ENCODE results near the gene XXYLT1. TPM values are rescaled to one million over a fixed set of nuclear protein-coding genes. Genes with fewer than 3 reads are reported as not detected.

XXYLT1 gene
- total RNA-seq, 1 experiment from 2014 or later, result 23.4 TPM

DNA sequence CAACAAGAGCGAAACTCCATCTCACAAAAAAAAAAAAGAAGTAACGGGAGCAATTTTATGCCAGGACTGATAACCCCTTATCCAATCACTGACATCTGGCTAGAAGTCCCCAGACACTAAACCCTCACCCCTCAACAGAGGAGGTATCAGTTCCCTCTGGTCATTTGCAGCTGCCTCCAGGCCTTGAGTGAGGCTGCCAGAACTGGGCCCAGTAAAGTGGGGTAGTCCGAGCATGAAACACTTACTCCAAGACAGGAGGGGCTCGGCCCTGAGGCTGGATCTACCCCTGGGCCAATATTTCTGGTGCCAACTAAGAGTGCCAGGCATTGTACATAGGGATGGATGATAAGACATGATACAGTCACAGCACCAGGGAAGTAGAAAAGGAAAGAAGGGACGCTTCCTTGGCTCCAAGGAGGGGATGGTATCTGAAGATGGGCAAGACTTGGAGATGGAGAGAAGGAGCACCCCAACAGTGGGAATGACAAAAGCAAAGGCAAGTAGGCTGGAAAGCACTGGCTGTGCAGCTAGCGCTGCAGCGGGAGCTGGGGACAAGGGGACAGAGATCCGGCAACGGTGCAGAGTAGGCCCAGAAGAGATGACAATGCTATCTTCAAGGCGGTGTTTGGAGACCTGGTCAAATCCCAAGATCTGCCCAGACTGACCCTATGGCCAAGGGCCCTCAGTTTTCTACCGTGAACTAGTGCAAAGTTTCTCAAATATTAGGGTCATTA lies 2.2 kb downstream of the XXYLT1 start (continued):
- TF ChIP-seq, protein P1, sequence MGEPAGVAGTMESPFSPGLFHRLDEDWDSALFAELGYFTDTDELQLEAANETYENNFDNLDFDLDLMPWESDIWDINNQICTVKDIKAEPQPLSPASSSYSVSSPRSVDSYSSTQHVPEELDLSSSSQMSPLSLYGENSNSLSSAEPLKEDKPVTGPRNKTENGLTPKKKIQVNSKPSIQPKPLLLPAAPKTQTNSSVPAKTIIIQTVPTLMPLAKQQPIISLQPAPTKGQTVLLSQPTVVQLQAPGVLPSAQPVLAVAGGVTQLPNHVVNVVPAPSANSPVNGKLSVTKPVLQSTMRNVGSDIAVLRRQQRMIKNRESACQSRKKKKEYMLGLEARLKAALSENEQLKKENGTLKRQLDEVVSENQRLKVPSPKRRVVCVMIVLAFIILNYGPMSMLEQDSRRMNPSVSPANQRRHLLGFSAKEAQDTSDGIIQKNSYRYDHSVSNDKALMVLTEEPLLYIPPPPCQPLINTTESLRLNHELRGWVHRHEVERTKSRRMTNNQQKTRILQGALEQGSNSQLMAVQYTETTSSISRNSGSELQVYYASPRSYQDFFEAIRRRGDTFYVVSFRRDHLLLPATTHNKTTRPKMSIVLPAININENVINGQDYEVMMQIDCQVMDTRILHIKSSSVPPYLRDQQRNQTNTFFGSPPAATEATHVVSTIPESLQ (CRISPR knock-in tag; IDR thresholded peaks at IDR 0.05), result no peak
- TF ChIP-seq SMAD4 (CRISPR knock-in tag; IDR thresholded peaks at IDR 0.05) (no peak), JAZF1 (CRISPR knock-in tag; IDR thresholded peaks at IDR 0.05) (no peak), ZNF396 (CRISPR knock-in tag; IDR thresholded peaks at IDR 0.05; ENCODE audit: borderline replicate concordance) (no peak), NFE2L1 (CRISPR knock-in tag; IDR thresholded peaks at IDR 0.05) (no peak), FOXP1 (CRISPR knock-in tag; IDR thresholded peaks at IDR 0.05; ENCODE audit: borderline replicate concordance) (no peak)
- TF ChIP-seq, protein P2, sequence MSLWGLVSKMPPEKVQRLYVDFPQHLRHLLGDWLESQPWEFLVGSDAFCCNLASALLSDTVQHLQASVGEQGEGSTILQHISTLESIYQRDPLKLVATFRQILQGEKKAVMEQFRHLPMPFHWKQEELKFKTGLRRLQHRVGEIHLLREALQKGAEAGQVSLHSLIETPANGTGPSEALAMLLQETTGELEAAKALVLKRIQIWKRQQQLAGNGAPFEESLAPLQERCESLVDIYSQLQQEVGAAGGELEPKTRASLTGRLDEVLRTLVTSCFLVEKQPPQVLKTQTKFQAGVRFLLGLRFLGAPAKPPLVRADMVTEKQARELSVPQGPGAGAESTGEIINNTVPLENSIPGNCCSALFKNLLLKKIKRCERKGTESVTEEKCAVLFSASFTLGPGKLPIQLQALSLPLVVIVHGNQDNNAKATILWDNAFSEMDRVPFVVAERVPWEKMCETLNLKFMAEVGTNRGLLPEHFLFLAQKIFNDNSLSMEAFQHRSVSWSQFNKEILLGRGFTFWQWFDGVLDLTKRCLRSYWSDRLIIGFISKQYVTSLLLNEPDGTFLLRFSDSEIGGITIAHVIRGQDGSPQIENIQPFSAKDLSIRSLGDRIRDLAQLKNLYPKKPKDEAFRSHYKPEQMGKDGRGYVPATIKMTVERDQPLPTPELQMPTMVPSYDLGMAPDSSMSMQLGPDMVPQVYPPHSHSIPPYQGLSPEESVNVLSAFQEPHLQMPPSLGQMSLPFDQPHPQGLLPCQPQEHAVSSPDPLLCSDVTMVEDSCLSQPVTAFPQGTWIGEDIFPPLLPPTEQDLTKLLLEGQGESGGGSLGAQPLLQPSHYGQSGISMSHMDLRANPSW (CRISPR knock-in tag; conservative IDR thresholded peaks at IDR 0.05; ENCODE audit: low read depth), result no peak
- TF ChIP-seq, protein P3, sequence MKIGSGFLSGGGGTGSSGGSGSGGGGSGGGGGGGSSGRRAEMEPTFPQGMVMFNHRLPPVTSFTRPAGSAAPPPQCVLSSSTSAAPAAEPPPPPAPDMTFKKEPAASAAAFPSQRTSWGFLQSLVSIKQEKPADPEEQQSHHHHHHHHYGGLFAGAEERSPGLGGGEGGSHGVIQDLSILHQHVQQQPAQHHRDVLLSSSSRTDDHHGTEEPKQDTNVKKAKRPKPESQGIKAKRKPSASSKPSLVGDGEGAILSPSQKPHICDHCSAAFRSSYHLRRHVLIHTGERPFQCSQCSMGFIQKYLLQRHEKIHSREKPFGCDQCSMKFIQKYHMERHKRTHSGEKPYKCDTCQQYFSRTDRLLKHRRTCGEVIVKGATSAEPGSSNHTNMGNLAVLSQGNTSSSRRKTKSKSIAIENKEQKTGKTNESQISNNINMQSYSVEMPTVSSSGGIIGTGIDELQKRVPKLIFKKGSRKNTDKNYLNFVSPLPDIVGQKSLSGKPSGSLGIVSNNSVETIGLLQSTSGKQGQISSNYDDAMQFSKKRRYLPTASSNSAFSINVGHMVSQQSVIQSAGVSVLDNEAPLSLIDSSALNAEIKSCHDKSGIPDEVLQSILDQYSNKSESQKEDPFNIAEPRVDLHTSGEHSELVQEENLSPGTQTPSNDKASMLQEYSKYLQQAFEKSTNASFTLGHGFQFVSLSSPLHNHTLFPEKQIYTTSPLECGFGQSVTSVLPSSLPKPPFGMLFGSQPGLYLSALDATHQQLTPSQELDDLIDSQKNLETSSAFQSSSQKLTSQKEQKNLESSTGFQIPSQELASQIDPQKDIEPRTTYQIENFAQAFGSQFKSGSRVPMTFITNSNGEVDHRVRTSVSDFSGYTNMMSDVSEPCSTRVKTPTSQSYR (CRISPR knock-in tag; IDR thresholded peaks at IDR 0.05), result no peak
- TF ChIP-seq, protein P4, sequence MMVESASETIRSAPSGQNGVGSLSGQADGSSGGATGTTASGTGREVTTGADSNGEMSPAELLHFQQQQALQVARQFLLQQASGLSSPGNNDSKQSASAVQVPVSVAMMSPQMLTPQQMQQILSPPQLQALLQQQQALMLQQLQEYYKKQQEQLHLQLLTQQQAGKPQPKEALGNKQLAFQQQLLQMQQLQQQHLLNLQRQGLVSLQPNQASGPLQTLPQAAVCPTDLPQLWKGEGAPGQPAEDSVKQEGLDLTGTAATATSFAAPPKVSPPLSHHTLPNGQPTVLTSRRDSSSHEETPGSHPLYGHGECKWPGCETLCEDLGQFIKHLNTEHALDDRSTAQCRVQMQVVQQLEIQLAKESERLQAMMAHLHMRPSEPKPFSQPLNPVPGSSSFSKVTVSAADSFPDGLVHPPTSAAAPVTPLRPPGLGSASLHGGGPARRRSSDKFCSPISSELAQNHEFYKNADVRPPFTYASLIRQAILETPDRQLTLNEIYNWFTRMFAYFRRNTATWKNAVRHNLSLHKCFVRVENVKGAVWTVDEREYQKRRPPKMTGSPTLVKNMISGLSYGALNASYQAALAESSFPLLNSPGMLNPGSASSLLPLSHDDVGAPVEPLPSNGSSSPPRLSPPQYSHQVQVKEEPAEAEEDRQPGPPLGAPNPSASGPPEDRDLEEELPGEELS (CRISPR knock-in tag; IDR thresholded peaks at IDR 0.05), result no peak

DNA sequence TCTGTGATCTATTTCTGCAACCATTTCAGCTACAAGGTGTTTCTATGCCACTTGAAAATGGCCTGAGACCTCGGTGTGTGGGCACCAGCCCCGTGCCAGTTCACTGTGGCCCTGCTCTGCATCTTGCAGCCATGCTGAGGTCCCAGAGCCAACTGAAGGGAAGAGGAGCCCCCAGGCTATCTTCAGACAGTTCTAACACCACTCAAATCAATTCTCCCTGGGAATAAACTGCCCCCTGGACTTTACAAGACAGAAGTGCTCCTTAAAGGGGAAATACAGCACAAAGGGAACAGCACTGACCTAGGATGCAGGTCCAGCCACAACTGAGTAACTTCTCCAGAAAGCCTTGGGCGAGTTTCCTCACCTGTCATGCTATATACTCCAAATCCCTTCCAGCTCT lies 3.9 kb downstream of the XXYLT1 start:
- CTCF ChIA-PET, result interaction anchor here (0.6 kb wide), 1 partner anchor 251 kb away, joined by 3 read pairs; no protein-coding TSS in a partner anchor
- TF ChIP-seq ZNF423 (CRISPR knock-in tag; IDR thresholded peaks at IDR 0.05), result no peak
- TF ChIP-seq, protein P5, sequence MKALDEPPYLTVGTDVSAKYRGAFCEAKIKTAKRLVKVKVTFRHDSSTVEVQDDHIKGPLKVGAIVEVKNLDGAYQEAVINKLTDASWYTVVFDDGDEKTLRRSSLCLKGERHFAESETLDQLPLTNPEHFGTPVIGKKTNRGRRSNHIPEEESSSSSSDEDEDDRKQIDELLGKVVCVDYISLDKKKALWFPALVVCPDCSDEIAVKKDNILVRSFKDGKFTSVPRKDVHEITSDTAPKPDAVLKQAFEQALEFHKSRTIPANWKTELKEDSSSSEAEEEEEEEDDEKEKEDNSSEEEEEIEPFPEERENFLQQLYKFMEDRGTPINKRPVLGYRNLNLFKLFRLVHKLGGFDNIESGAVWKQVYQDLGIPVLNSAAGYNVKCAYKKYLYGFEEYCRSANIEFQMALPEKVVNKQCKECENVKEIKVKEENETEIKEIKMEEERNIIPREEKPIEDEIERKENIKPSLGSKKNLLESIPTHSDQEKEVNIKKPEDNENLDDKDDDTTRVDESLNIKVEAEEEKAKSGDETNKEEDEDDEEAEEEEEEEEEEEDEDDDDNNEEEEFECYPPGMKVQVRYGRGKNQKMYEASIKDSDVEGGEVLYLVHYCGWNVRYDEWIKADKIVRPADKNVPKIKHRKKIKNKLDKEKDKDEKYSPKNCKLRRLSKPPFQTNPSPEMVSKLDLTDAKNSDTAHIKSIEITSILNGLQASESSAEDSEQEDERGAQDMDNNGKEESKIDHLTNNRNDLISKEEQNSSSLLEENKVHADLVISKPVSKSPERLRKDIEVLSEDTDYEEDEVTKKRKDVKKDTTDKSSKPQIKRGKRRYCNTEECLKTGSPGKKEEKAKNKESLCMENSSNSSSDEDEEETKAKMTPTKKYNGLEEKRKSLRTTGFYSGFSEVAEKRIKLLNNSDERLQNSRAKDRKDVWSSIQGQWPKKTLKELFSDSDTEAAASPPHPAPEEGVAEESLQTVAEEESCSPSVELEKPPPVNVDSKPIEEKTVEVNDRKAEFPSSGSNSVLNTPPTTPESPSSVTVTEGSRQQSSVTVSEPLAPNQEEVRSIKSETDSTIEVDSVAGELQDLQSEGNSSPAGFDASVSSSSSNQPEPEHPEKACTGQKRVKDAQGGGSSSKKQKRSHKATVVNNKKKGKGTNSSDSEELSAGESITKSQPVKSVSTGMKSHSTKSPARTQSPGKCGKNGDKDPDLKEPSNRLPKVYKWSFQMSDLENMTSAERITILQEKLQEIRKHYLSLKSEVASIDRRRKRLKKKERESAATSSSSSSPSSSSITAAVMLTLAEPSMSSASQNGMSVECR (CRISPR knock-in tag; IDR thresholded peaks at IDR 0.05; ENCODE audit: borderline replicate concordance), result no peak
- no peak for TF ChIP-seq RELA (CRISPR knock-in tag; IDR thresholded peaks at IDR 0.05; ENCODE audit: borderline replicate concordance)
- TF ChIP-seq, protein P6, sequence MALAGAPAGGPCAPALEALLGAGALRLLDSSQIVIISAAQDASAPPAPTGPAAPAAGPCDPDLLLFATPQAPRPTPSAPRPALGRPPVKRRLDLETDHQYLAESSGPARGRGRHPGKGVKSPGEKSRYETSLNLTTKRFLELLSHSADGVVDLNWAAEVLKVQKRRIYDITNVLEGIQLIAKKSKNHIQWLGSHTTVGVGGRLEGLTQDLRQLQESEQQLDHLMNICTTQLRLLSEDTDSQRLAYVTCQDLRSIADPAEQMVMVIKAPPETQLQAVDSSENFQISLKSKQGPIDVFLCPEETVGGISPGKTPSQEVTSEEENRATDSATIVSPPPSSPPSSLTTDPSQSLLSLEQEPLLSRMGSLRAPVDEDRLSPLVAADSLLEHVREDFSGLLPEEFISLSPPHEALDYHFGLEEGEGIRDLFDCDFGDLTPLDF (CRISPR knock-in tag; IDR thresholded peaks at IDR 0.05), result no peak
- TF ChIP-seq NR2C2 (CRISPR knock-in tag; IDR thresholded peaks at IDR 0.05), result no peak
- no peak overlapping the region for H3K27ac Mint-ChIP-seq
- ATAC-seq (no peak), DNase-seq (ENCODE audit: low spot score) (no peak)
- H3K36me3 Mint-ChIP-seq, result peaks cover 7% of the 10 kb centered on the region
- no peak overlapping the region for H3K4me3 Mint-ChIP-seq
- peaks cover 38% of the 10 kb centered on the region for H3K4me1 Mint-ChIP-seq
- POLR2A ChIA-PET, result no interaction called here
- no peaks in the 10 kb centered on the region for H3K27me3 Mint-ChIP-seq (ENCODE audit: low read depth)
- no peaks in the 10 kb centered on the region for H3K9me3 Mint-ChIP-seq

Data from WTC11 (cell line).